GM21825 (cell line): ENCODE results near the gene CHAF1A.

Experiments used
- ATAC-seq: cut with Tn5 transposase; IDR thresholded peaks from one replicate; pipeline ENCODE4 v1.9.1; 2021; ENCODE audit warnings: mild to moderate bottlenecking, moderate library complexity; ENCODE audit not compliant: unreplicated experiment

The CHAF1A gene

GRCh38 chr19:4453232-4454179, 51.1 kb downstream of the CHAF1A start:
- no peak for ATAC-seq

- no peak for ATAC-seq
These were observed 52.6 kb downstream of the CHAF1A start for GRCh38 chr19:4454747-4455718.

- no peak for ATAC-seq
These were observed 53.5 kb downstream of the CHAF1A start for GRCh38 chr19:4455719-4456475.

- ATAC-seq = no peak
These were observed 54.0 kb downstream of the CHAF1A start for GRCh38 chr19:4456476-4456842.

- peak; percentile 3 for ATAC-seq
These were observed 54.6 kb downstream of the CHAF1A start for GRCh38 chr19:4456843-4457653.

GRCh38 chr19:4457654-4458395, 55.4 kb downstream of the CHAF1A start, which contains the start of gene UBXN6:
Gene UBXN6 (minus strand): TSS chr19:4457794. CDS start chr19:4457697, 97 bp downstream.
- ATAC-seq = peak; percentile 82

- no peak for ATAC-seq
These were observed 62.6 kb downstream of the CHAF1A start for GRCh38 chr19:4464815-4465581.

GRCh38 chr19:4467835-4468234, 65.4 kb downstream of the CHAF1A start:
- no peak for ATAC-seq

- ATAC-seq = peak; percentile 78
These were observed 69.1 kb downstream of the CHAF1A start for GRCh38 chr19:4471403-4472173.

GRCh38 chr19:4472174-4472974, 69.9 kb downstream of the CHAF1A start, which contains the start of gene HDGFL2:
Gene HDGFL2 (plus strand): TSS chr19:4472297. CDS start chr19:4472351, 54 bp downstream.
- peak; percentile 0 for ATAC-seq

- no peak for ATAC-seq
These were observed 70.7 kb downstream of the CHAF1A start for GRCh38 chr19:4473011-4473762.

GRCh38 chr19:4473763-4474513, 71.5 kb downstream of the CHAF1A start:
- no peak for ATAC-seq

- ATAC-seq = no peak
These were observed 72.1 kb downstream of the CHAF1A start for GRCh38 chr19:4474514-4475022.

- ATAC-seq = no peak
These were observed 74.8 kb downstream of the CHAF1A start for GRCh38 chr19:4477034-4477801.
